B cell (primary cell): ENCODE data around the gene SPECC1. TPM values are rescaled to one million over a fixed set of nuclear protein-coding genes. Genes with fewer than 3 reads are reported as not detected.

Experiments
- ATAC-seq: fragments of 200-7000 bp; cut with Tn5 transposase; one replicate; pipeline ENCODE4 v1.10.0; 2021; ENCODE audit warnings: low read depth, mild to moderate bottlenecking, moderate number of reproducible peaks, moderate library complexity
- CTCF ChIA-PET: fragments of 350-600 bp; sonication (Branson Sonifier 250); formaldehyde crosslinking; loops from one replicate; lab custom pipeline; 2021; ENCODE audit warnings: antibody characterized with exemption, inconsistent platforms; lab: Charles Lee
- POLR2A ChIA-PET: fragments of 350-600 bp; sonication (Branson Sonifier 250); formaldehyde crosslinking; loops from one replicate; lab custom pipeline; 2021; ENCODE audit warnings: antibody characterized with exemption; lab: Charles Lee
- DNase-seq: peaks from one replicate; pipeline ENCODE4 v3.0.0; 2013
- H2AFZ ChIP-seq: 2 replicates; pipeline ENCODE4 v1.6.1; 2012; ENCODE audit warnings: mild to moderate bottlenecking, low read depth, low read length; ENCODE audit not compliant: insufficient read depth, poor library complexity, severe bottlenecking
- H3K27ac ChIP-seq, 2 donors: 1 replicate in 1 of 2; 2 replicates in 1 of 2; pipeline ENCODE4 v1.5.1; 2012 to 2013; ENCODE audit warnings: low read length in 2 of 2, mild to moderate bottlenecking in 2 of 2, moderate library complexity in 1 of 2
- H3K27me3 ChIP-seq, 4 experiments: fragments of 200-600 bp in 1 of 4; sonication (generic) in 1 of 4; replicated peaks in 1 of 4; 1 replicate in 2 of 4; 2 replicates in 2 of 4; pipeline versions ENCODE4 v1.6.1 to v1.7.0; 2013 to 2016; ENCODE audit warnings: low read length in 3 of 4, mild to moderate bottlenecking in 2 of 4, mixed read lengths in 1 of 4, moderate library complexity in 1 of 4; ENCODE audit not compliant: insufficient read depth in 4 of 4, control insufficient read depth in 3 of 4; ENCODE audit errors: control extremely low read depth in 1 of 4
- H3K36me3 ChIP-seq, 2 experiments: replicated peaks in 1 of 2; 1 replicate in 1 of 2; 2 replicates in 1 of 2; pipeline versions ENCODE4 v1.6.1 to v1.7.1; 2013; ENCODE audit warnings: low read length in 1 of 2; ENCODE audit not compliant: insufficient read depth in 2 of 2, control insufficient read depth in 1 of 2; ENCODE audit errors: control extremely low read depth in 1 of 2, extremely low read depth in 1 of 2
- H3K4me1 ChIP-seq, 2 donors: fragments of 200-600 bp in 1 of 2; sonication (generic) in 1 of 2; 1 replicate in 1 of 2; 2 replicates in 1 of 2; pipeline versions ENCODE4 v1.5.1 to v1.6.1; 2013 to 2017; ENCODE audit warnings: low read length in 2 of 2; ENCODE audit not compliant: control insufficient read depth in 2 of 2, insufficient read depth in 2 of 2
- H3K4me2 ChIP-seq: replicated peaks from 2 replicates; pipeline ENCODE3; 2012; ENCODE audit warnings: mild to moderate bottlenecking, low read depth, low read length; ENCODE audit not compliant: poor library complexity, severe bottlenecking
- H3K4me3 ChIP-seq, 5 experiments: fragments of 200-600 bp in 1 of 5; sonication (generic) in 1 of 5; 1 replicate in 3 of 5; 2 replicates in 2 of 5; pipeline versions ENCODE4 v1.5.1 to v1.7.0; 2011 to 2016; ENCODE audit warnings: low read length in 4 of 5, mild to moderate bottlenecking in 4 of 5, low read depth in 2 of 5, control low read depth in 1 of 5, moderate library complexity in 1 of 5; ENCODE audit not compliant: insufficient read depth in 1 of 5; ENCODE audit errors: control extremely low read depth in 1 of 5, extremely low read depth in 1 of 5
- H3K79me2 ChIP-seq: fragments of 200-600 bp; sonication (generic); one replicate; pipeline ENCODE4 v1.6.0; 2016; ENCODE audit warnings: low read length; ENCODE audit not compliant: control insufficient read depth, insufficient read depth
- H3K9ac ChIP-seq: fragments of 200-600 bp; sonication (generic); 2 replicates; pipeline ENCODE4 v1.6.1; 2017; ENCODE audit warnings: mild to moderate bottlenecking, low read length, moderate library complexity
- H3K9me3 ChIP-seq, 3 donors: one replicate each; pipeline versions ENCODE4 v1.6.1 to v1.7.1; 2013; ENCODE audit warnings: low read length in 2 of 3; ENCODE audit not compliant: control insufficient read depth in 2 of 3, insufficient read depth in 1 of 3; ENCODE audit errors: control extremely low read depth in 1 of 3
- H4K20me1 ChIP-seq: 2 replicates; pipeline ENCODE4 v1.6.0; 2012; ENCODE audit warnings: mild to moderate bottlenecking, low read length; ENCODE audit not compliant: insufficient read depth, control insufficient read depth, poor library complexity, severe bottlenecking
- H3K27ac Mint-ChIP-seq: one replicate; pipeline ENCODE4 v1.8.0; 2021; ENCODE audit warnings: mixed read lengths
- H3K27me3 Mint-ChIP-seq: one replicate; pipeline ENCODE4 v1.8.0; 2021; ENCODE audit warnings: mixed read lengths
- H3K4me1 Mint-ChIP-seq: one replicate; pipeline ENCODE4 v1.8.0; 2021; ENCODE audit warnings: mixed read lengths
- H3K4me3 Mint-ChIP-seq: one replicate; pipeline ENCODE4 v1.8.0; 2021; ENCODE audit warnings: mixed read lengths
- H3K9me3 Mint-ChIP-seq: one replicate; pipeline ENCODE4 v1.8.0; 2022; ENCODE audit warnings: mixed read lengths; ENCODE audit not compliant: insufficient read depth
- CTCF ChIP-seq: fragments of 200-600 bp; IDR thresholded peaks from one replicate; pipeline ENCODE4 v1.8.0; 2022; ENCODE audit warnings: antibody characterized with exemption, mild to moderate bottlenecking
- EZH2 ChIP-seq: IDR thresholded peaks from 2 replicates; pipeline ENCODE4 v1.6.1; 2012; ENCODE audit warnings: borderline replicate concordance, low read depth, mild to moderate bottlenecking, moderate library complexity, low read length; ENCODE audit not compliant: insufficient read depth, poor library complexity, severe bottlenecking
- WGBS: methylation state at CpG from one replicate; pipeline ENCODE4 v1.1.5; 2013; ENCODE audit warnings: missing lambda C conversion rate; ENCODE audit not compliant: insufficient coverage; 5-methylcytosine and 5-hydroxymethylcytosine counted together
- intact Hi-C: fragments of 100-400 bp; cut with micrococcal nuclease; formaldehyde crosslinking; loops from one replicate; pipeline ENCODE4 v1.10.0; 2022
- polyA plus RNA-seq: library from polyadenylated mRNA; depleted of rRNA; stranded (reverse); fragments of >200 nt; gene quantifications from 2 replicates; pipeline ENCODE4 v1.2.3, GENCODE V29; 2012
- total RNA-seq, 2 donors: library from RNA; stranded (reverse); fragments of 120-200 nt in 1 of 2; gene quantifications; 1 replicate in 1 of 2; 2 replicates in 1 of 2; pipeline versions ENCODE4 v1.2.3 to v1.2.4, GENCODE V29; 2013 to 2022

Gene SPECC1
- total and polyA plus RNA-seq, 2 donors (not counting 1 experiment from before 2014, with no cell fraction given), result 4.6 to 7.4 TPM

- Mint-ChIP-seq H3K27me3 (peaks cover 19% of the 10 kb centered on the region), H3K4me1 (peaks cover 17% of the 10 kb centered on the region), H3K27ac (no peak overlapping the region), H3K4me3 (no peak overlapping the region), H3K9me3 (no peaks in the 10 kb centered on the region)
- no peak overlapping the region for H2AFZ ChIP-seq
- 94% methylated on average over 3 of the region's 4 CpGs for WGBS
- H3K9me3 ChIP-seq, result no peaks in the 10 kb centered on the region
- H3K27me3 ChIP-seq, result peaks cover 0 to 3% (median 2%) of the 10 kb centered on the region in 4 experiments
- H3K79me2 ChIP-seq, result no peaks in the 10 kb centered on the region
- no peak overlapping the region for H3K27ac ChIP-seq
- H3K36me3 ChIP-seq, result no peaks in the 10 kb centered on the region
- H3K9ac ChIP-seq, result no peak overlapping the region
- H3K4me2 ChIP-seq, result no peak overlapping the region
- H4K20me1 ChIP-seq, result no peaks in the 10 kb centered on the region
- H3K4me3 ChIP-seq, result no peak overlapping the region
- ATAC-seq (no peak), DNase-seq (no peak)
- ChIA-PET POLR2A (no interaction called here), CTCF (interaction anchor here (0.9 kb wide), 1 partner anchor 79 kb away, joined by 3 read pairs; no protein-coding TSS in a partner anchor)
- H3K4me1 ChIP-seq, result peaks cover 21 to 22% of the 10 kb centered on the region in 2 donors
- intact Hi-C loops, result no loop called here
- TF ChIP-seq CTCF (no peak), EZH2 (no peak)
Observed at GRCh38 chr17:20071824-20072691, 62.9 kb downstream of the SPECC1 start.

GRCh38 chr17:20072692-20072992, 63.5 kb downstream of the SPECC1 start:
- Histone ChIP-seq H3K9ac (no peak overlapping the region), H3K4me1 (peaks cover 21 to 22% of the 10 kb centered on the region in 2 donors), H4K20me1 (no peaks in the 10 kb centered on the region), H3K9me3 (no peaks in the 10 kb centered on the region), H3K27me3 (peaks cover 0 to 3% (median 2%) of the 10 kb centered on the region in 4 experiments), H2AFZ (peak overlapping the region; percentile 73), H3K27ac (no peak overlapping the region), H3K4me2 (peak overlapping the region; percentile 62), H3K79me2 (no peaks in the 10 kb centered on the region), H3K36me3 (no peaks in the 10 kb centered on the region), H3K4me3 (no peak overlapping the region)
- peaks cover 19% of the 10 kb centered on the region for H3K27me3 Mint-ChIP-seq
- 40% methylated on average over 1 of the region's 3 CpGs for WGBS
- H3K27ac Mint-ChIP-seq, result no peak overlapping the region
- intact Hi-C loops, result no loop called here
- no peak overlapping the region for H3K4me3 Mint-ChIP-seq
- TF ChIP-seq CTCF, result no peak
- TF ChIP-seq EZH2, result no peak
- ChIA-PET CTCF (interaction anchor here (0.9 kb wide), 1 partner anchor 80 kb away, joined by 3 read pairs; no protein-coding TSS in a partner anchor), POLR2A (no interaction called here)
- H3K4me1 Mint-ChIP-seq, result peaks cover 17% of the 10 kb centered on the region
- no peak for DNase-seq
- no peak for ATAC-seq
- H3K9me3 Mint-ChIP-seq, result no peaks in the 10 kb centered on the region
